GM12892 (cell line): ENCODE results near the gene CPEB3.

Source experiments
- DNase-seq: peaks from one replicate; pipeline ENCODE4 v3.0.0; 2011; ENCODE audit not compliant: insufficient read length
- FAIRE-seq: peaks from 2 replicates; lab custom pipeline; 2011; peaks lifted over from hg19 to GRCh38; lab: Jason Lieb, UNC
- POLR2A ChIP-seq: IDR thresholded peaks from 2 replicates; pipeline ENCODE4 v1.6.1; 2011; ENCODE audit warnings: low read depth, low read length, control low read depth
- POLR2AphosphoS5 ChIP-seq: IDR thresholded peaks from 2 replicates; pipeline ENCODE4 v1.6.1; 2011; ENCODE audit warnings: low read depth, low read length, control low read depth
- TAF1 ChIP-seq: IDR thresholded peaks from 2 replicates; pipeline ENCODE4 v1.6.1; 2011; ENCODE audit warnings: low read depth, mild to moderate bottlenecking, control low read depth, low read length, borderline replicate concordance

The CPEB3 gene

DNA sequence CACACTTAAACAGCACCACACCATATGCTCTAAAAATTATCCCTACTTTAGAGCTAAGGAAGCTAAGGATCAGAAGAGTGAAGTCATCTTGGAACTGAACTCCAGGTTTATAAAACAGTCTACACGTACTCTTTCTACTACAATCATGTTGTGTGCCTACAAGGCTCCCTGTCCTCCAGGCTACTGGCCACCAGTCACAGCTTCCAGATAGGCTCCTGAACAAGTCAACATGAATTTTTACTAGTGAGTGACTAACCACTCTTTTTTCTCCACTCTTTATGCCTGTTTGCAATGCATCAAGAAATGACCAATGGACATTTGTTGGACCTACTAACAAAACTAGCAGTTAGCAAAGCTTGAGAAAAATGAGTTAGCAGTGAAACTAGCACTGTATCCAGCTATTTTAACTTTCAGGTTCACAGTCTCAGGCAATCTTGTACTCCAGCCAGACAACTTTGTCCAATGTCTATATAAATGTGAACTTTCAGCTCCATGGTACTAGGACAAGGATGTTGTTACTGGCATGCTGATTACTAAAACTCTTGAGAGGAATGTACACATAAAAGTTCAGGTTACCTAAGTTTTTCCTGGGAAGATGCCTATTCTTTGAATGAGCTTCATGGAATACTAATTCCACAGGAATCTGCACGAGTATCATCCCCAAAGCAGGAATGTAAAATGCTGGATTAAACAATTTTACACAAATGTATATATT lies 187.3 kb downstream of the CPEB3 start:
- FAIRE-seq: no peak
- TF ChIP-seq TAF1: no peak
- no peak for TF ChIP-seq POLR2A
- no peak for TF ChIP-seq POLR2AphosphoS5
- no peak for DNase-seq

DNA sequence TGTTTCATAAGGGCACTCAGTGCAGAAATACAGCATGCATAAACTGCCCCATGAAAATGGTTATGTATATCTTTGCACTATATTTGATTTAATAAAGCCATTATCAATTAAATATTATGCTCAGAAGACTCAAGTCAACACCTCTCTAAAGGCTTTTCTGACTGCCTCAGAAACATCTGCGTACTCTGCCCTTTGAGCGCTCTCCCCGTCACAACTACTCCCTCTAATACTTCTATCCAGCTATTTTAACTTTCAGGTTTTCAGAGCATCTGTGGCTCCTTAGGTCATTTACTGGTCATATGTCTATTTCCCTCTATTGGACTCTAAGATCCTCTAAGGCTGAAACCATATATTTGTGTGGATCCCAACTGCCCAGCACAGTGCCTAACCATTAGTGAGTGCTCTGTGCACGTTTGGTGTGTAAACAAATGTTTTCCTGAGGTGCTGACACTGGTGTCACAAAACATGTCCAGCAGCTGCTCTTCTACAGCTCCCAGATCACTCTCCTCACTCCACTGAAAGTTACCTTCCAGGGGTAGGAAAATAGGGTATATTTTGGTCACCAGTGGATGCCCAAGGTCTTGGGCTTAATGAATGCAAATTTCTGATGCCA lies 188.2 kb downstream of the CPEB3 start:
- no peak for FAIRE-seq
- TF ChIP-seq TAF1: no peak
- TF ChIP-seq POLR2AphosphoS5: no peak
- no peak for TF ChIP-seq POLR2A

DNA sequence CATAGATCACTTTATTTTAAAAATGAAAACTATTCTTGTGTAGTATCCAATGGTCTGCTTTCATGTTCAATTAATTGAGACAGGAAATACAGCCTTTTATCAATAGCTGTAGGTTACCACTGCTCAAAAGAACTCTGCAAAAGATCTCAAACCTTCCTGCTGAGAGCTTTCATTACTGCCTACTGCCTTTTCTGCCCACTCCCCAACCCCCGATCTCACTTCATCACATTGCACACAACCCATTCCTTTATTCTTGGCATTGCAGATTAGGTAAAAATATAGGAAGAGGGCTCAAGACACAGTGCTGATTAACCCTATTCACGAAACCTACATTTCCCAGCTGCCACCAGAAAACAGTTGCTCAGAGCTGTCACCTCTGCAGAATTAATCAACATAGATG lies 195.9 kb downstream of the CPEB3 start:
- DNase-seq: no peak
- TF ChIP-seq POLR2A: no peak
- no peak for TF ChIP-seq POLR2AphosphoS5
- no peak for TF ChIP-seq TAF1
- no peak for FAIRE-seq

More for the DNA sequence above, 188.2 kb downstream of the CPEB3 start:
- DNase-seq: no peak

DNA sequence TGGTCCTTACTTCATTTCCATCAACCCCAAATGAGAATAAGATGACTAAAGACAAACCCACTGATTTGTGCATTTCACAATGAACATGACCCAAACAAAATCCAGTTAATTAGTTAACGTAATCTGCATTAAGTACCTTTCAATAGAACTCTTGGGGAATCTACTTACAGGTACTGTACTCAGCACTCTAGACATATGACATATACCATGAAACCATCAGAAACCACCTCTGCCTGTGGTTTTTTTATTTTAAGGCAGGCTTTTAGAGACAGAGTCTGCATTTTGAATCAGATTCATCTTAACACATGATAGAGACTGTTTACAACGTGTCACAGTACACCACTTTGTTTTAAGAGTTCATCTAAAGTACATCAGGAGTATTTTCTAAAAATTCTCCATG lies 198.9 kb downstream of the CPEB3 start:
- FAIRE-seq: peak; percentile 57
- no peak for TF ChIP-seq TAF1
- no peak for DNase-seq

DNA sequence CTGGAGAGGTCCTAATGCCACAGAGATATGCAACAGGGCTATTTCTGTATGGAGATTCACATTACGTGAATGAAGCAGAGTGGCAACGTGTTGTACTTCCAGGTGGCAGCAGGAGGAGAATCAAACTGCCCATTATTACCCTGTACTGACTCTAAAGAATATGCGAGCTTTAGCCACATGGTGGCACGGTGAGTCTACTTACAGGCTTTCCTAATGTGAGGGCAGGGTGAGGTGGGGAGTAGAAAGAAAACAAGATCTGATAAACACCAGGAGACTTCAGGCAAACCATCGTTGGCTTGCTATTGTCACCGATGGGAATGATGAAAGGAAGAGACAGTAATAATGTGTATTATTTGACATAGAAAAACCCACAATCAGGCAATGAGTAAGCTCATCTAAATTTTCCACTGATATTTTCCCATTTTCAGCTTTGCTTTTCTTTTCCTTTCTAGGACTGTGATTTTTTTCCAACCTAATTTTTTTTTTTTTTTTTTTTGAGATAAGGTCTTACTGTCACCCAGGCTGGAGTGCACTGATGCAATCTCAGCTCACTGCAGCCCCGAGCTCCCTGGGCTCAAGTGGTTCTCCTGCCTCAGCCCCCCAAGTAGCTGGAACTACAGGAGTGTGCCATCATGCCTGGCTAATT lies 203.0 kb downstream of the CPEB3 start:
- DNase-seq (peak; percentile 39), FAIRE-seq (peak; percentile 99)
- TF ChIP-seq POLR2A (no peak), POLR2AphosphoS5 (no peak), TAF1 (no peak)

DNA sequence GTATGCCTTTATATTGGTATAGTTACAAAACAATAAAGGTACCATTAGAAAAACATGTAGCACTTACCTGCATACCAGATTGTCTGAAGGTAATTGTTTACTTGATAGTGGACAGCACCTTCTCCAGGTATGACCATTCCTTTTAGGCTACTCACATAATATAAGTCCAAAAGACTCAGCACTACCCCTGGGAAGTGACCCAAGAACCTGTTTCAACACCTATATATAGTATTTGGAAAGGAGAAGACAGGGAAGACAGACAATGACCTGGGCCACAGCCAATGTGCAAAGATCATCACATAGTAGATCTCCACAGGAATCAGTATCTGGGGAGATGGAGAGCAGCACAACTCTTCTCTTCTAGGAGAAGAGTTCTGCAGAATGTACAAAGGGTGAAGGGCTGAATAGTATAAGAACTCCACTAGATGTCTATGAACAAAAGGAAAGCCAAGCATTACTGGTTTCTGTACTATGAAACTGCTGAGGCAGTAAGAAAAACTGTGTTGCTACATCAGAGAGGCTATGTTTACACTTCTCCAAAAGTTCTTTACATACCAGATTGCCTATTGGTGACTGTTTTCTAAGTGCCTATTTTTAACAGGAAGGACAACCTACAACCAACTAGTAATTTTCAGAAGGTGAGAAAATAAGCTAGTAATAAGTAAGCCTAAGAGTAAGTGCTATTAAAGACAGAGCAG lies 208.1 kb downstream of the CPEB3 start:
- no peak for TF ChIP-seq TAF1
- no peak for TF ChIP-seq POLR2AphosphoS5
- TF ChIP-seq POLR2A: no peak
- DNase-seq: no peak
- FAIRE-seq: no peak

DNA sequence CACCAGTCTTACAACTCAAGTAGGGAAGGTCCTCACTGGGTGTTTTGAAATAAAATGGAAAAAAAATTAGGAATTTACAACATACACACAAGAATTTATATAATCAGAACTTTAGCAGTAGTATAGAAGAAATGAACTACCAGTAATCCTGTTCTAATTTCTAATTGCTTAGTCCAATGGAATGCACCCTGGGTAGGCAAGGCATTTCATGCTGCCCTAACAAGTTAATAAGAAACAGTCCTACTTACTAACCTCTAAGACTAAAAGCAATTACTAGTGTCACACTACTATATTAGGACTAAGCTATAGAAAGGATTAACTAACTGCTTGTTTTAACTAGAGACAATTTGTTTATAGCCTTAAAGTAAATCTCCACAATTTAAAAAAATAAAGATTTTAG lies 209.2 kb downstream of the CPEB3 start:
- FAIRE-seq (no peak), DNase-seq (no peak)
- TF ChIP-seq POLR2AphosphoS5 (no peak), POLR2A (no peak), TAF1 (no peak)

DNA sequence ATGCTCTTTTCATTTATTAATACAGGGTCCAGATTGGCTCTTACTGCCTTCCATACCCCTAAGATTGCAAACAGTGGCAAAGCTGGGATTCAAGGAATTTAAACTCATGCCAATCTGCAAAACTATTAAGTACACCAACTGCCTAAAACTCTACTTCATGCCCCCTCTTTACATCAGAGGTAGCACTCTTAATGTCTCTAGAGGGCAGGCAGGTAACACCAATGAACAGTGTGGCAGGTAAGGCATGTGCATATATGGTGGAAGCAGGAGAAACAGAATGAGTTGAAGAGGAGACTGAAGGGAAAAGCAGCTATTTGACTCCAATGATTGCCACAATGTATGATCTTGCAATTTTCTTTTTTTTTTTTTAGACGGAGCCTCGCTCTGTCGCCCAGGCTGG lies 210.6 kb downstream of the CPEB3 start:
- TF ChIP-seq POLR2AphosphoS5 (no peak), POLR2A (no peak), TAF1 (no peak)
- DNase-seq (no peak), FAIRE-seq (no peak)

DNA sequence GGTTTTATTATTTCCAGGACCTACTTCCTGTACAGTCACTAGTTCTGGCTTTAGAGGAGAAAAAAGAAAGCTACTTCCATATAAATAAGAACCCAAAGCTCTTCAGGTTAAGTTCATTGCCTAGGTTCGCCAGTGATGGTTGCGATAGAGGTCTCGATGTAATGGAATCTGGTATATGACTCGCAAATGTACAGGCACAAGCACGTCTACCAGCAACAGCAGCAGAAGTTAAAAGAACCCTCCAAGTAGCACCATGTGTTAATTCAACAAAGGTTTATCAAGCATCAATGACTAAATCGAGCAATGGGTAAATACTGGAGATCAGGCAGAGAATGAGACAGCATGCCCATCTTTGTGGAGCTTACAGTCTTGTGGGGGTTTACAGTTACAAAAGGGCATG lies 211.9 kb downstream of the CPEB3 start:
- no peak for FAIRE-seq
- TF ChIP-seq POLR2AphosphoS5 (no peak), TAF1 (no peak), POLR2A (no peak)

DNA sequence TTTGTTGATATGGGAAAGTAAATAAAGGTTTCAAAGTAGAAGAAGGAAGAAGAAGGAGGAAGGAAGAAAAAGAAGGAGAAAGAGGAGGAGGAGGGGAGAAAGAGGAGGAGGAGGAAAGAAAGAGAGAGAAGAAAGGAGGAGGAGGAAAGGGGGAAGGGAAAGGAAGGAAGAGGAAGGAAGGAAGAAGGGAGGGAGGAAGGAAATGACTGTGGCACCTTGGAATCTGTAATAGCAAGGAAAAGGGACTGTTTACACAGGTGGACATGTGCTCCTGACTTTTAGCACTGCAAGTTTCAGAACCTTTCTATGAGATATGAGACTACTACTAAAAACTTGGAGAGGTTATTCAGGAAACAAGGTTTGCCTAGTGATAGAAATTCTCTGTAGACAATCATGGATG lies 214.2 kb downstream of the CPEB3 start:
- TF ChIP-seq POLR2AphosphoS5 (no peak), POLR2A (no peak)
- DNase-seq (no peak), FAIRE-seq (no peak)

More for the DNA sequence above, 211.9 kb downstream of the CPEB3 start:
- DNase-seq: no peak

DNA sequence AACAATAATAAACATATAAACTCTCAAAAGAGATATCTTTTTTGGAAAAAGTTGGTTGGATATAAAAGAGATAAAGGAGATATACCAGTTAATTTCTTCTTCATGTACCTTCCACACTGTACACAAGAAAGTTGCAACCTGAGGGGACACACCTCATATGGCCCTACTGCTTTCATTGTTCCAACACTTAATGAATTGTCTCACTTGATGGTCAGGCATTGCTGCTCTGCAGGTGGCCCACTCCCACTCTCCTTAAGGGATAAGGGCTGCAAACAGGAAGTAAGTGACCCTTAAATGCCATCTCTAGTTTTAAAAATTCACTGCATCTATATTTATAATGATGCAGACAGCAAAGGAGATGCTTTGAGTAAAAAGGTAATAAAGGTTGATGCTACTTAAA lies 215.0 kb downstream of the CPEB3 start:
- TF ChIP-seq POLR2AphosphoS5: no peak
- TF ChIP-seq TAF1: no peak
- TF ChIP-seq POLR2A: no peak
- FAIRE-seq (no peak), DNase-seq (no peak)
